NCI-H2029 (cell line): ENCODE measurements around the gene AFF1.

Experiments used
- DNase-seq: peaks from one replicate; lab custom pipeline; 2025; lab: John Stamatoyannopoulos, UW

Gene AFF1

GRCh38 chr4:86919561-86920223 lies 15.1 kb upstream of the AFF1 start:
- DNase-seq: no peak

GRCh38 chr4:86921608-86922252 lies 13.1 kb upstream of the AFF1 start:
- DNase-seq: no peak

DNA sequence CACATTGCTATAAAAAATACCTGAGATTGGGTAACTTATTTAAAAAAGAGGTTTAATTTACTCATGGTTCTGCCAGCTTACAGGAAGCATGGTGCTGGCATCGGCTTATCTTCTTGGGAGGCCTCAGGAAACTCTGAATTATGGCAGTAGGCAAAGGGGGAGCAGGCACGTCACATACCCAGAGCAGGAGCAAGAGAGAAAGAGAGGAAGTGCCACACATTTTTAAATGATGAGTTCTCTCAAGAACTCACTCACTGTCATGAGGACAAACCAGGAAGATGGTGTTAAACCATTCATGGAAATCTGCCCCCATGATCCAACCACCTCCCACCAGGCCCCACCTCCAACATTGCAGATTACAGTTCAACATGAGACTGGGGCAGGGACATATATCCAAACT lies 10.0 kb upstream of the AFF1 start:
- no peak for DNase-seq

DNA sequence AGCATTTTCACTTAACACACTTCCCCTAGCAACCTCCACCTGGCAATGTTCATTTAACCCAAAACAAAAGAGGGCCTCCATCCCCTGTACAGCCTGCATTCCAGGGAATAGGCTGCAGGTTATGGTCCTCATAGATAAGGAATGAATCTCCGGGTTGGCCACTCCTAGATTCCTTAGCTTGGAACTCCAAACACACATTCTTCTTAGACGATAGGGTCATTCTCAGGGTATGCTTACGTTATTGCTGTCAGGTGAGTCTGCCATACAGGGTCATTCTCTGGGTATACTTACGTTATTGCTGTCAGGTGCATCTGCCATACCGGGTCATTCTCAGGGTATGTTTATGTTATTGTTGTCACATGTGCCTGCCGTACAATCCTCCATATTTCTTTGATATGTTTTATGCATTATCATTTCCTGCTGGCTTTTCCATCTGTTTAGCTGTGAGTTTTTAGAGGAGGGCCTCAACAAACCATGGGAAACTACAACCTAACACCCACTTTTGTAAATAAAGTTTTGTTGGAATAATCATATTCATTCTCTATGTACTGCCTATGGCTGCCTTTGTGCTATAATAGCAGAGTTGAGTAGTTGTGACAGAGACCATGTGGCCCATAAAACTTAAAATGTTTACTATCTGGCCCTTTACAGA lies 8.2 kb upstream of the AFF1 start:
- DNase-seq: no peak

GRCh38 chr4:86927843-86928395 lies 6.9 kb upstream of the AFF1 start:
- peak; percentile 47 for DNase-seq

DNA sequence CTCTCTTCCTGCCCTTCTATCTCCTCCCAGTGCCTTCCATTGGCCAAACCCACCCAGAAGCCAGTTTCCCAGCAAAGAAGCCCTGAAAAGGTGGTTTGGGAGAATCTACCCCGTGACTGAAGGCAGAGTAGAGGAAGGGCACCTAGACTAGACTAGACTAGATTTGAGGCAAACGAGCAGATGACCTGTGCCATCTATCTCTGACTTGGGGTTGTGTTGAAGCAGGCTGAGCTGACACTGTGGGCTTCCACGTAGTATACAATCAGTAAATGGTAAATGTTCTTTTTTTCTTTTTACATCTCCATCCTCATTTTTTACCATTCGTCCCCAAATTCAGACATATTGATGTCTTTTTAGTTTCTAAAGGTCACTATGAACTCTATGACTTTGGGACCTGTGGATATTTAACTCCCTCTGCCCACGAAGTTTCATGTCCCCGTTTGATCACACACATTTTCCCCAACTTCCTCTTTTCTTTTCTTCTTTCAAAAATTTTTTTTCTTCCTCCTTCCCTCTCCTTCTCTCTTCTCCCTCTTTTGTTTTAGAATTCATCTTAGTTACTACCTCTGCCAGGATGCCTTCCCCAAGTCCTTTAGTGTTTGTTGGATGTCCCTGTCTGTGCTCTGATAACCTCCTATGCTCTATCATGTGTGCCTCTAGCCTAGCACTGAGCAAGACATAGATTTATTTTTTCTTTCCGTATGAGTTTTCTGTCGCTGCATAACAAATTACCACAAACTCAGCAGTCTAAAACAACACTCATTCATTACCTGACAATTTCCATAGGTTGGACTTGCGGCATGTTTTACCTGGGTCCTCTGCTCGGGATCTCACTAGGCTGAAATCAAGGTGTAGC lies 6.2 kb upstream of the AFF1 start:
- no peak for DNase-seq

GRCh38 chr4:86934147-86934770 lies 552 bp upstream of the AFF1 start:
- no peak for DNase-seq

DNA sequence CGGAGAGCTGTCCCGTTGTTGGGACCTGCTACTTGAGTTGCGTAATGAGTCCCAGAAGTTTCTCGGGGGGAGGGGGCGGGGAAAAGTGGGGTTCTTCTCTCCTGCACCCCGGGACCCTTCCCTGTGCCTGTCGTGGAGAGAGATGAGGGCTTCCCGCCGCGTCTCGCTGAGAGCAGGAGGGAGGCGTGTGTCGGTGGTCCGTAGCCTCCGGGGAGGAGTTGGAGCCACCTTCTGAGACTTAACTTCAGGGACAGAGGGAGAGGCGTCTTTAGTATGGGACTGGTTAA lies 698 bp downstream of the AFF1 start:
- no peak for DNase-seq

GRCh38 chr4:86935853-86936733 lies 1.3 kb downstream of the AFF1 start:
- peak; percentile 51 for DNase-seq

GRCh38 chr4:86938771-86939520 lies 4.1 kb downstream of the AFF1 start:
- no peak for DNase-seq

DNA sequence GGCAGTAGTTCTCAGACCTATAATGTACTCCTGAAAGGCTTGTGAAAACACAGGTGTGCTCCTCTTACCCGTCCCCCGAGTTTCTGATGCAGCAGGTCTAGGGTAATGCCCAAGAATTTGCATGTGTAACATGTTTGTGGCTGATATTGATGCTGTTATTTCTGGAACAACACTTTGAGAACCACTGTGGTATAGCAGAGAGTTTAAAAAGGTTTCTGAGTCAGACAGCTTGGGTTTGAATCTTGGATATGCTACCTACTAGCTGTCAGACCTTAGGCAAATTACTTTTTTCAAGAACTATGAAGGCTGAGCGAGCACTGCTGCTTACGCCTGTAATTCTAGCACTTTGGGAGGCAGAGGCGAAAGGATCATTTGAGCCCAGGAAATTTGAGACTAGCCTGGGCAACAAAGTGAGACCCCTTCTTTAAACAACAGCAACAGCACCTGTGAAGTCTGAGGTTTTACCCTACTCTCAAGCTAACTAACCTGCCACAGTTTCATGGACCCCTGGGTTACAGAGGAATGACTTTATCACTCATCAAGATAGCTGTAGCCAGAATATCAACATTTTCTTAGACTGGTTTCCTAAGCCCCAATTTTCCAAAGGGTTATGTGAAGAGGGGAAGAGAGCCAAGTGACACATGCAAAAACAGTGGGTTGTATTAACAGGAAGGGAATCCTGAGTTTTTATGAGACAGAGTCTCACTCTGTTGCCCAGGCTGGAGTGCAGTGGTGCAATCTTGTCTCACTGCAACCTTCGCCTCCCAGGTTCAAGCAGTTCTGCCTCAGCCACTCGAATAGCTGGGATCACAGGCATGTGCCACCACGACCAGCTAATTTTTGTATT lies 5.1 kb downstream of the AFF1 start:
- DNase-seq: no peak

DNA sequence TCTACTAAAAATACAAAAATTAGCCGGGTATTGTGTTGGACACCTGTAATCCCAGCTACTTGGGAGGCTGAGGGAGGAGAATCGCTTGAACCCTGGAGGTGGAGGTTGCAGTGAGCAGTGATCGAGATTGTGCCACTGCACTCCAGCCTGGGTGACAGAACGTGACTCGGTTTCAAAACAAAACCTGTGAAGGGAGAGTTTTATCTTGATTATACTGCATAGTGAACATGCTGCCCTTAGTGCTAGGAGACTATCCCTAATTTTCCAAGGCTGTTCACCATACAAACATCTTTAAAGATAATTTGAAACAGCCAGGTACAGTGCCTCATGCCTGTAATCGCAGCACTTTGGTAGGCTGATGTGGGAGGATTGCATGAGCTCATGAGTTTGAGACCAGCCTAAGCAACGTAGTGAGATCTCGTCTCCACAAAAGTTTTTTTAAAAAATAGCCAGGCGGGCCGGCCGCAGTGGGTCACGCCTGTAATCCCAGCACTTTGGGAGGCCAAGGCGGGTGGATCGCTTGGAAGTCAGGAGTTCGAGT lies 6.2 kb downstream of the AFF1 start:
- DNase-seq: no peak

DNA sequence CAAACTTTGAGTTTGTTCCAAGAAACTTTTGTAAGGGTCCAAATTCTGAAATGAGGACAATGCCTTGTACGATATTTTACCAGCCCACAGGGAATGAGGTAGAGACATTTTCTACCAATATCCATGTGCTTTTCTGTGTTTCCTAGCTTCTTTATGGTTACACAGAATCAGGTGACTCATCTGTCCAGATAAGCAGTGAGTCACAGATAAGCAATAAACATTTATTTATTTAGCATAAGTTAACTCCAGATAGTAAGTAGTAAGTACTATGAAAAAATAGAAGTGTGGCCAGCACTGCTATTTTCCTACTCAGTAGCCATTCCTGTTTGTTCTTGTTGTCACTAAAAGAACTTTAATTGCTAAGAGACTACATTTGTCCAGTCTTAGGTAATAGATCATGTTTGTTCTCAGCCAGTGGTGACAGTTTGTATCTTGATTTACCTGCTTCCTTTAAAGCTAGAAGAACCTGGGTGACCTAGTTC lies 7.4 kb downstream of the AFF1 start:
- DNase-seq: no peak

DNA sequence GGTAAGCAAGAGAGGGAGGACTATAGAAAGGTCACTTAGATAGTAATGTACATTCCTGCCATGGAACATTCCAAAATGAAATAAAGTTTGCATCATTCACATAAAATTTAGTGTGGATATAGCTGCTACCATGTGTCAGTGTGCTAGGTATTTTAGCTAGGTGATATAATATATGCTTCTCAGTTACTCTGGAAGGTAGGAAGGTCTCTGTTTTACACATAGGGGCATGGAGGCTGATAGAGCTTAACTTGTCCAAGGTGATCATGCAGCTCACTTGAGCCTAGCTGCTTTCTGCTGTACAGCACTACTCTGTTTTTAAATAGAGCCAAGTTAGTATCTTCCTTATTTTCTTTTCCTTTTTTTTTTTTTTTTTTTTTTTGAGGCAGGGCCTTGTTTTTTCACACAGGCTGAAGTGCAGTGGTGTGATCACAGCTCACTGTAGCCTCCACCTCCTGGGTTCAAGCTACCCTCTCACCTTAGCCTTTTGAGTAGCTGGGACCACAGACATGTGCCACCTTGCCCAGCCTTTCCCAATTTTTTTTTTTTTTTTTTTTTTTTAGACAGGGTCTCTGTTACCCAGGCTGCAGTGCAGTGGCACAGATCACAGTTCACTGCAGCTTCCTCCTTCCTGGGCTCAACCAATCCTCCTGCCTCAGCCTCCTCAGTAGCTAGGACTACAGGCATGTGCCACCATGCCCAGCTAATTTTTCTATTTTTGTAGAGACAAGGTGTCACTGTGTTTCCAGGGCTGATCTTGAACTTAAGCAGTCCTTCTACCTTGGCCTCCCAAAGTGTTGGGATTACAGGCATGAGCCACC lies 10.4 kb downstream of the AFF1 start:
- no peak for DNase-seq

GRCh38 chr4:86946868-86947500 lies 12.2 kb downstream of the AFF1 start:
- no peak for DNase-seq

- DNase-seq: no peak
Observed at GRCh38 chr4:86947501-86948120, 12.8 kb downstream of the AFF1 start.

DNA sequence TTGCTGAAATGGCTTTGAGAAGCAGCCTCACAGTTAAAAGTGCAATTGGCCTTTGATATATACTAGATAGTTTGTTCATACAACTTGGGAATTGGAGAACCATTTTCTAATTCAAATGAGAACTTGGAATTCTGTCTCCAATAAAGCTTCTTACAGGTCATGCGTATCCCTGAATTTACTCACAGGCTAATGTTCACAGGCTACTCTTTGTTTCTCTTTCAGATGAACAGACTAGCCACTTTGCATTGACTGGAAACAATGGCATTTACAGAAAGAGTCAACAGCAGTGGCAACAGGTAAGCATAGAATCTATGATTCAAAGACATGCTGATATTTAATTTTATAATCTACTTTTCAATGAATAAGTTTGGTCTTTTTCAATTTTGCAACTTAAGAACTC lies 13.5 kb downstream of the AFF1 start:
- no peak for DNase-seq
